ENCODE measurements around the gene PERP.
"Not testable (repeated sequence)": the region's sequence is repeated elsewhere in the genome, so short reads cannot be mapped to it uniquely, and the experiment has no call there.

DNA sequence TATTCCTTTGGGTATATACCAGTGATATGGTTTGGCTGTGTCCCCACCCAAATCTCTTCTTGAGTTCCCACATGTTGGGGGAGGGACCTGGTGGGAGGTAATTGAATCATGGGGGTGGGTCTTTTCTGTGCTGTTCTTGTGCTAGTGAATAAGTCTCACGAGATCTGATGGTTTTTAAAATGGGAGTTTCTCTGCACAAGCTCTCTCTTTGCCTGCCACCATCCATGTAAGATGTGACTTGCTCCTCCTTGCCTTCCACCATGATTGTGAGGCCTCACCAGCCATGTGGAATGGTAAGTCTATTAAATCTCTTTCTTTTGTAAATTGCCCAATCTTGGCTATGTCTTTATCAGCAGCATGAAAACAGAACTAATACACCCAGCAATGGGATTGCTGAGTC, 12.0 kb upstream of the PERP start:
- TF ChIP-seq EZH2 (IDR thresholded peaks at IDR 0.05; ENCODE audit: low read length, missing control alignments), result not testable (repeated sequence)
- TF ChIP-seq, protein P1, sequence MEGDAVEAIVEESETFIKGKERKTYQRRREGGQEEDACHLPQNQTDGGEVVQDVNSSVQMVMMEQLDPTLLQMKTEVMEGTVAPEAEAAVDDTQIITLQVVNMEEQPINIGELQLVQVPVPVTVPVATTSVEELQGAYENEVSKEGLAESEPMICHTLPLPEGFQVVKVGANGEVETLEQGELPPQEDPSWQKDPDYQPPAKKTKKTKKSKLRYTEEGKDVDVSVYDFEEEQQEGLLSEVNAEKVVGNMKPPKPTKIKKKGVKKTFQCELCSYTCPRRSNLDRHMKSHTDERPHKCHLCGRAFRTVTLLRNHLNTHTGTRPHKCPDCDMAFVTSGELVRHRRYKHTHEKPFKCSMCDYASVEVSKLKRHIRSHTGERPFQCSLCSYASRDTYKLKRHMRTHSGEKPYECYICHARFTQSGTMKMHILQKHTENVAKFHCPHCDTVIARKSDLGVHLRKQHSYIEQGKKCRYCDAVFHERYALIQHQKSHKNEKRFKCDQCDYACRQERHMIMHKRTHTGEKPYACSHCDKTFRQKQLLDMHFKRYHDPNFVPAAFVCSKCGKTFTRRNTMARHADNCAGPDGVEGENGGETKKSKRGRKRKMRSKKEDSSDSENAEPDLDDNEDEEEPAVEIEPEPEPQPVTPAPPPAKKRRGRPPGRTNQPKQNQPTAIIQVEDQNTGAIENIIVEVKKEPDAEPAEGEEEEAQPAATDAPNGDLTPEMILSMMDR (conservative IDR thresholded peaks at IDR 0.05 in 1 of 2, IDR thresholded peaks at IDR 0.05 in 1 of 2; ENCODE audit: low read depth in 1 of 2, low read length in 2 of 2), result not testable (repeated sequence)
